Measurements from ENCODE around the gene BLM.

- TF ChIP-seq CTCF (conservative IDR thresholded peaks at IDR 0.05; ENCODE audit: low read depth, low read length) (no peak), EZH2 (IDR thresholded peaks at IDR 0.05; ENCODE audit: borderline replicate concordance, low read depth, low read length, poor library complexity, severe bottlenecking) (no peak)
Observed at GRCh38 chr15:90730290-90730689, 13.1 kb downstream of the BLM start.
